UCSD-AML1 (cell line): ENCODE results near the gene LBHD2.
A peak's percentile ranks its signal among the peaks of the same experiment; 100 is the strongest.

Experiments
- DNase-seq: peaks from one replicate; lab custom pipeline; 2025; ENCODE audit not compliant: unreplicated experiment; lab: John Stamatoyannopoulos, UW

The LBHD2 gene

GRCh38 chr14:103090481-103091020 lies 6.5 kb downstream of the LBHD2 start:
- DNase-seq: no peak

DNA sequence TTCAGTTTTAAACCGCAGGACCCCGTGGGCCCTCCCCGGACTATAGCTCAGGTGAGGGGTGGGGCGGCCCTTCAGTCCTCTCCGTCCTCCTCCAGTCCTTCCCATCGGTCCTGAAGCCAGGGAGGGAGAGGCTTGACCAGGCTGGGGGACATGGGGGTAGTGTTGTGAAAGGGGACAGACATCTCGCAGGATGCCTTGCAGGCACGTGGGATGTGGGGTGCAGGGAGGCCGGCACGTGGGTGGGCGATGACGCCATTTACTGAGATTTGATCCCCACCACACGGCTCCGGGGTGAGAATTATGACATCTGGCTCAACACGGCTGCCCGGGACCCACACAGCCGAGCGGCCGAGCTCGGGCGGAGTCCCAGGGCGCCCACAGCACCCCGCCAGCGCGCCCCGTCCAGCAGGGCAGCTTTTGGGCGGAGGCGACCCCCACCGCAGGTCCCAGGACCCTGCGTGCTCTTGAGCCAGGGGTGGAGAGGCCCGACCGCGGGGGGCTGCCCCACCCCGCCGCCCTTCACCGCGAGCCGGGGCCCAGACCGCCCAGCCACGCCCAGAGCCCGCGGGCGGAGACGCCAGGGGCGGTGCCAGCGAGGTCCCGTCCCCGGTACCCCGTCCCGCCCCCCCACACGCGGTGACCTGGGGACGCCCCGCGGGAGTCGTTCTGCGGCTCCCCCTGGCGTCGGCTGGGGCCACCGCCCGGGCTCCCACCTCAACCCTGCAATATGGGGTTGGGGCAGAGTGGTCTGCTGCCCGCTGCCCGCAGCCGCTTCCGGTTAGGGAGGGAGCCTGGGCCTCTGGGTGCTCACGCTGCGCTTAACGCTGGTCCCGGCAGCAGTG lies 7.3 kb downstream of the LBHD2 start:
- DNase-seq: peak; percentile 82

DNA sequence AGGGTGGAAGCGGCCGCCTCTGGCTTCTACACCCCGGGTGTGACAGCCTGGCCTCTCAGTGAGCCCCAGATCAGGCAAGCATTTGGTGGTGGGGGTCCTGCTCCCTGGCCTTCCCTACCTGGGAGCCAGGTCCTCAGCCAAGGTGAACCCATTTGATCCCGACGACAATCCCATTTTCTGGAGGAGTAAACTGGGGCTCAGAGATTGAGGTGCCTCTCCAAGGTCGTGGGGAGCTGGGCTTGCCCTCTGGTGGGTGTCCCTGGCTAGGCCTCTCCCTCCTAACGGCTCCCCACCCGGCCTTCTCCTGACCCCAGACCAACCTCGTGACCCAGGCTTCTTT lies 7.8 kb downstream of the LBHD2 start:
- DNase-seq: no peak

- DNase-seq: no peak
These were observed 9.9 kb downstream of the LBHD2 start for GRCh38 chr14:103093856-103094405.

DNA sequence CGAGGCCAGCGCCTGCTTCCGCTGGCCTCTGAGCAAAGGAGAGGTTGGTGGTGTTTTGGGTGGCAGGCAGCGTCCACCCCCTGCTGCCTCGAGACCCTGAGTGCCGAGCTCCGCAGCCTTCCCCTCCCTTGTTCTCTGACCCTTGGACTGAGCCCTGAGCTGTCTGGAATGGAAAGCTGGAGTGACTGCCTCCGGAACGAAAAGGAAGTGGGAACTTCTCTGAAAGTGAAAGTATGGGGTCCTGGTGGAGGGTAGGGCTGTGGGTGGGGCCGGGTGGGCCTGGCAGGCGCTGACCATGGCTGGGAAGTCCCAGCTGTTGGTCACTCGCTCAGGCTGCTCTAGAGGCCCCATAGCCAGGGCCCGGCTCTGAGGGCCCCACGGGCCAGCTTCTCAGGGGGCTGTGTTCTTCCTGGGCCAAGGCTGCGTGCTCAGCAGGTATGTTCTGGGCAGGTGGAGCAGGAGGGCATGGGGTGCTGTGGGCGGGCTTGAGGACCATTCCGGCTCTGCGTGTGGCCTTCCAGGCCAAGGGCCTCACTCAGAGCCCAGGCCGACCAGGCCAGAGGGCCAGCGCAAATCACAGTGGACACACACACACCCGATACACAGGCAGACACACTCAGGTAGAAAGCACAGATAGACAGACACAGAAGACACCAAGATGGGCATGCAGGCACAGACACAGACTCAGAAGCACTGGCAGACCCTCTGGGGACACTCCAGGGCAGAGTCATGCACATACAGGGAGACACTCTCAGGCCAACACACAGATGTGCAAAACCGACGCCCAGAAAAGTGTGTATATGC lies 10.6 kb downstream of the LBHD2 start, which contains the start of gene EXOC3L4:
EXOC3L4 (plus strand) TSS at position 320 of the 804 bp plus-strand sequence. CDS start 5,495 bp downstream, outside the sequence.
- no peak for DNase-seq

GRCh38 chr14:103095210-103095778 lies 11.3 kb downstream of the LBHD2 start:
- no peak for DNase-seq

DNA sequence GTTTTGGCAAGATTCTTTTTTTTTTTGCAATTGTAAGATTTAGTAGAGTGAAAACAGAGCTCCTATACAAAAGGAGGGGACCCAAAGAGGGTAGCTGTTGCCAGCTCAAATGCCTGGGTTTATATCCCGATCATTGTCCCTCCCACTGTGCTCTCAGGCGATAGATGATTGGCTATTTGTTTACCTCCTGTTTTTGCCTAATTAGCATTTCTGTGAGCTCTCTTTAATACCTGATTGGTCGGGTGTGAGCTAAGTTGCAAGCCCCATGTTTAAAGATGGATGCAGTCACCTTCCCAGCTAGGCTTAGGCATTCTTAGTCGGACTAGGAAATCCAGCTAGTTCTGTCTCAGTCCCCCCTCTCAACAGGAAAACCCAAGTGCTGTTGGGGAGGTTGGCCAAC lies 12.4 kb downstream of the LBHD2 start:
- no peak for DNase-seq

DNA sequence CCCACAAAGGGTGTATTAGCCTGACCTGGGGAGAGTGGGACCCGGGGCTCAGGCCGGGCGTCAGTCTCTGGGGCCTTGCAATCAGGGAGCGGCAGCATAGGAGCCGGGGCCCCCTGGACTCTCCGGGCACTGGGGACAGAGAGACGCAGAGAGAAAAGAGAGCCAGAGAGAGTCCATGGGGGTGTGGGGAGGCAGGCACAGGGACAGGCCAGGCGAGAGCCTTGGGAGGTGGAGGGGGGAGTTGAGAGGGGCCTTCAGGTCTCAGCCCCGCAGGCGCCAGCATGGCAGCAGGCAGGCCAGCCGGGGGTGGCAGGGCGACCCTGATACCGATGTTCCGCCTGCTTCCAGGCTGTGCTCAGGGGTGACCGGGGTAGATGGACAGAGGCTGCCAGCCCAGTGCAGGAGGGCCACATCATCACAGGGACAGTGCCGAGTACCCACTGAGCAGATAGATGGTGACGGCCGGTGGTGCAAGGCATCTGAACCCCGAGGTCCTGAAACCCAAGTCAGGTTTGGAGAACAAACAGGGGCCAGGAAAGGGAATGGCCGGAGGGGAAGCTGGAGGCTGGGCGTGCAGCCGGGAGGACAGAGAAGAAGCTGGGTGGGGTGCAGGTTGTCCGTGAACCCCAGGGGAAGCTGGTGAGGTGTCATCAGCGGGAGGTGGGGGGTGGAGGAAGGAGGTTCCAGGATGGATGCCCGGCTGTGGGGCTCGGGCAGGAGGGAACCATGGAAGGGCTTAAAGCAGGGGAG lies 13.4 kb downstream of the LBHD2 start:
- no peak for DNase-seq

DNA sequence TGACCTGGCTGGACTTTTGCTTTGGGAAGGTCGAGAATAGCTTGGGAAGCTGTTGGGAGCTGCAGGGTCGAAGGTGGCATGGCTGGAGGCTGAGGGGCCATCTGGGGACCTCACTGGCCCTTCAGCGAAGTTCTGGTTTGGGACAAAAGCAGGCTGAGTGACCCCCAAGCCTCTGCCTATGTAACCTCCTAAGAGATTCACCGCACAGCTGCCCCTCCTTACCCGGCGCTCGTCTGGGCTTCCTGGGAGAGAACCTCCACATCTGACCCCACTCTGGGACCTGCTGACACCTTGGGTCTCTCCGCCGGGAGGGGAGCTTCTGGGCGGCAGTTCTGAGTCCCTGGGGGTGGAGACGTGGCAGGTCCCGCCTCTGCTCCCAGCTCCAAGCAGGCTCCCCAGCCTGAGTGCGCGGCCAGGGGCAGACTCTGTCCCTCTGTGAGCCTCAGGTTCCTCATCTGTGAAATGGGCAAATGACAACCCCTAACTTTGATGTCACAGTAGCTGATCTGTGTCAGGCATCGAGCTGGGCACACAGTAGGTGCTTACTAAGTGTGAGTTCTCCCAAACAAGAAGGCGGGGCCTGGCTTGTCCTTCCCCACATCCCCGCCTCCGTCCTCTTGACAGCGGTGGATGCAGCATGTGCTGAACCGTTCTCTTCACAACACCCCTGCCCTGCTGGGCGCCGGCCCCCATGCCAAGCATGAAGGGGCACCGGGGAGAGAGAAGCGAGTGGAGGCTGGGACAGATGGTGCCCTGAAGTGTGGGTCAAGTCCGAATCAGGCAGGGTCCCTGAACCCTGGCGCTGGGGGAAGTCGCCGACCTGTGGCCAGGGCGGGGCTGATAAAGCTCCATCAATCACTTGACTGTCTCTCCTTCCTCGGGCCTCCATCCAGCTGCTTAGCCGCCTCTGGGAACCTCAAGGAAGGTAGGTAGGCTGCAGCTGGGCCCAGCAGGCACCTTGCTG lies 14.3 kb downstream of the LBHD2 start:
- no peak for DNase-seq

GRCh38 chr14:103099081-103099732 lies 15.2 kb downstream of the LBHD2 start:
- peak; percentile 70 for DNase-seq

- DNase-seq: no peak
These were observed 15.8 kb downstream of the LBHD2 start for GRCh38 chr14:103099733-103100280.

GRCh38 chr14:103100281-103101121 lies 16.5 kb downstream of the LBHD2 start:
- DNase-seq: no peak

GRCh38 chr14:103101257-103101962 lies 17.4 kb downstream of the LBHD2 start:
- no peak for DNase-seq

DNA sequence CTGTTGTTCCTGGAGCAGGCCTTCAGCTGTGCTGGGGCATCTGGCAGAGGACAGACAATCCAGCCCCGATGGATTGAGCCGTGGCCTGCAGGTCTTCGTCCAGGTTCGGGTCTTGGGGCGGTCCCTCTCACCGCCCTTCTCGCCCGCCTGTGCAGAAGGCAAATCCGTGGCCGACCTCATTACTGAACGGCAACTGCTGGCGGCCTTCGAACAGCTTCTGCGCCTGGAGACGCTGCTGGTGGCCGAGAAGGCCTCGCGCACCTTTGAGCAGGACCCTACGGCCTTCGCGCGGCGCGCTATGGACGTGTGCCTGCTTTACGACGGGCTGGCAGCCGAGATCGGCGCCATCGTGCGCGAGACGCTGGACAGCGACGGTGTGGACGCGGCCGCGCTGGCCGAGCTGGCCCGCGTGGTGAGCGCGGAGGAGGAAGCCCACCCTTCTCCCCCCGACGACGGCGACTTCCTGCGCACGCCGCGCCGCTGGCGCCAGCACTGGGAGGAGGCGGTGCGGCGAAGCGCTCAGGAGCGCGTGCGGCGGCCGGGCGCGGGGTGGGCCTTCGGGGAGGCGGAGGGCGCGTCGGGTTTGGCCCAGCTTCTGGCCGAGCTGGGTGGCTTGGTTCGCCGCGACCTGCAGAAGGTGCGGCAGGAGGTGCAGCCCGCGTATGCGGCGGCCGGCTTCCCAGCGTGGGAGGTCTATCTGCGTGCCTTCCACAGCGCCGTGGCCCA lies 18.1 kb downstream of the LBHD2 start:
- DNase-seq: no peak

GRCh38 chr14:103102689-103103260 lies 18.8 kb downstream of the LBHD2 start:
- no peak for DNase-seq
